Esophagus muscularis mucosa (tissue), 4 donors: ENCODE measurements around the gene RNF145. TPM values are rescaled to one million over a fixed set of nuclear protein-coding genes. Genes with fewer than 3 reads are reported as not detected.

ENCODE experiments used
- DNase-seq: peaks from one replicate; pipeline ENCODE4 v3.0.0-alpha.2; 2017; ENCODE audit errors: extremely low spot score
- H3K27ac ChIP-seq, 4 donors: fragments of 200-600 bp; sonication (generic); replicated peaks in 1 of 4; 1 replicate in 3 of 4; 2 replicates in 1 of 4; pipeline ENCODE4 v1.5.1; 2016 to 2019; ENCODE audit warnings: mild to moderate bottlenecking in 1 of 4
- H3K27me3 ChIP-seq, 4 donors: fragments of 200-600 bp; sonication (generic); one replicate each; pipeline versions ENCODE4 v1.5.1 to v1.6.0; 2016 to 2019
- H3K36me3 ChIP-seq, 4 donors: fragments of 200-600 bp; sonication (generic); one replicate each; pipeline ENCODE4 v1.5.1; 2016 to 2019
- H3K4me1 ChIP-seq, 4 donors: fragments of 200-600 bp; sonication (generic); one replicate each; pipeline ENCODE4 v1.5.1; 2016 to 2019
- H3K4me3 ChIP-seq, 4 donors: fragments of 200-600 bp; sonication (generic); 1 replicate in 2 of 4; 2 replicates in 2 of 4; pipeline ENCODE4 v1.5.1; 2016 to 2019; ENCODE audit warnings: mild to moderate bottlenecking in 4 of 4, moderate library complexity in 1 of 4
- H3K9me3 ChIP-seq, 4 donors: fragments of 200-600 bp; sonication (generic); 1 replicate in 3 of 4; 2 replicates in 1 of 4; pipeline ENCODE4 v1.5.1; 2016 to 2019
- CTCF ChIP-seq, 3 experiments: fragments of 200-600 bp in 2 of 3; fragments of 450-650 bp in 1 of 3; sonication (generic) in 2 of 3; IDR thresholded peaks; one replicate each; pipeline ENCODE4 v1.5.1; 2017 to 2019; ENCODE audit warnings: antibody characterized with exemption in 3 of 3, mild to moderate bottlenecking in 2 of 3, moderate library complexity in 1 of 3
- EP300 ChIP-seq: sonication (generic); formaldehyde crosslinking; IDR thresholded peaks from one replicate; pipeline ENCODE4 v1.6.1; 2017; ENCODE audit warnings: antibody characterized with exemption
- POLR2A ChIP-seq: fragments of 450-650 bp; IDR thresholded peaks from one replicate; pipeline ENCODE4 v1.6.1; 2017; ENCODE audit warnings: antibody characterized with exemption, moderate library complexity, mild to moderate bottlenecking, low read depth
- POLR2AphosphoS5 ChIP-seq, 2 donors: sonication (generic); formaldehyde crosslinking; IDR thresholded peaks; one replicate each; pipeline ENCODE4 v1.6.1; 2017; ENCODE audit warnings: antibody characterized with exemption in 2 of 2
- WGBS: methylation state at CpG from one replicate; pipeline ENCODE4 v1.1.5; 2018; 5-methylcytosine and 5-hydroxymethylcytosine counted together
- intact Hi-C: fragments of 100-400 bp; cut with DNase I; formaldehyde crosslinking; loops from one replicate; pipeline ENCODE4 v1.15.1; 2023
- small RNA-seq, 3 donors: library from RNA; depleted of rRNA; stranded (forward); fragments of <200 nt; gene quantifications; one replicate each; pipeline ENCODE3, GENCODE V24; 2016
- total RNA-seq, 4 donors: library from RNA; depleted of rRNA; stranded (reverse); fragments of >200 nt; gene quantifications; one replicate each; pipeline versions ENCODE4 v1.1.0 to v1.2.1, GENCODE V29; 2016

Gene RNF145
- total RNA-seq, 4 donors from 2014 or later: 50.5 to 84.1 (median 63.9) TPM

- no peak overlapping the region for H3K4me3 ChIP-seq
- peaks cover 0 to 18% (median 2%) of the 10 kb centered on the region in 4 donors for H3K27me3 ChIP-seq
- no peaks in the 10 kb centered on the region for H3K9me3 ChIP-seq
- intact Hi-C loops: no loop called here
- no peaks in the 10 kb centered on the region for H3K36me3 ChIP-seq
- no peak for DNase-seq
- TF ChIP-seq CTCF (IDR thresholded peaks at IDR 0.05): no peak
- no peak for TF ChIP-seq EP300
- TF ChIP-seq POLR2A: no peak
- TF ChIP-seq POLR2AphosphoS5 (IDR thresholded peaks at IDR 0.05): no peak
- H3K4me1 ChIP-seq: no peaks in the 10 kb centered on the region
- no peak overlapping the region for H3K27ac ChIP-seq
These were observed 95.9 kb downstream of the RNF145 start for GRCh38 chr5:159113405-159113804.

GRCh38 chr5:159112436-159112835 is 96.9 kb downstream of the RNF145 start:
- H3K9me3 ChIP-seq: no peaks in the 10 kb centered on the region
- WGBS: 100% methylated on average over 2 of the region's 2 CpGs
- no peaks in the 10 kb centered on the region for H3K4me1 ChIP-seq
- no peak for DNase-seq
- H3K27ac ChIP-seq: no peak overlapping the region
- no peaks in the 10 kb centered on the region for H3K36me3 ChIP-seq
- intact Hi-C loops: no loop called here
- TF ChIP-seq POLR2AphosphoS5 (IDR thresholded peaks at IDR 0.05): no peak
- TF ChIP-seq CTCF (IDR thresholded peaks at IDR 0.05): no peak
- no peak for TF ChIP-seq POLR2A
- no peak for TF ChIP-seq EP300
- no peak overlapping the region for H3K4me3 ChIP-seq
- peaks cover 0 to 27% (median 2%) of the 10 kb centered on the region in 4 donors for H3K27me3 ChIP-seq

Small RNAs within 50 kb of the gene (small RNA-seq; reads per million reads assigned to genes)
- 0 reads per million in 3 donors for gene RF00263

Other genes with a start within 250 kb of the RNF145 start
- gene EBF1, start 109.6 kb downstream of the RNF145 start, total RNA-seq: 10 to 100 TPM; 15.8 to 26.7 (median 21.6) TPM
- 10 to 100 TPM; 17.5 to 22.8 (median 21.1) TPM for gene UBLCP1, start 53.7 kb upstream of the RNF145 start, total RNA-seq
- under 1 TPM in 1 of 4 donors, not detected in 3; 0.17 TPM for gene IL12B, start 120.9 kb upstream of the RNF145 start, total RNA-seq